Stomach smooth muscle (tissue), 2 donors: ENCODE results near the gene DOCK10.

Experiments used
- H3K27ac ChIP-seq: one replicate; pipeline ENCODE4 v1.7.0; 2013; ENCODE audit warnings: mild to moderate bottlenecking, low read length, inconsistent platforms
- H3K27me3 ChIP-seq, 2 donors: one replicate each; pipeline ENCODE4 v1.7.0; 2013; ENCODE audit warnings: low read length in 2 of 2; ENCODE audit not compliant: insufficient read depth in 2 of 2, control insufficient read depth in 1 of 2
- H3K36me3 ChIP-seq, 2 donors: one replicate each; pipeline ENCODE4 v1.7.0; 2013; ENCODE audit warnings: low read length in 2 of 2; ENCODE audit not compliant: control insufficient read depth in 2 of 2, insufficient read depth in 2 of 2
- H3K4me1 ChIP-seq: one replicate; pipeline ENCODE4 v1.7.0; 2013; ENCODE audit warnings: low read length; ENCODE audit not compliant: control insufficient read depth, insufficient read depth
- H3K4me3 ChIP-seq, 2 donors: one replicate each; pipeline ENCODE4 v1.7.0; 2013; ENCODE audit warnings: low read length in 2 of 2
- H3K9ac ChIP-seq, 2 donors: one replicate each; pipeline ENCODE4 v1.7.0; 2013; ENCODE audit warnings: low read length in 2 of 2, mild to moderate bottlenecking in 1 of 2
- H3K9me3 ChIP-seq, 2 donors: one replicate each; pipeline ENCODE4 v1.7.0; 2013; ENCODE audit warnings: low read length in 2 of 2; ENCODE audit not compliant: control insufficient read depth in 2 of 2
- donor health status: healthy.
- donor health status: Pancreatic carcinoma.

The DOCK10 gene

DNA sequence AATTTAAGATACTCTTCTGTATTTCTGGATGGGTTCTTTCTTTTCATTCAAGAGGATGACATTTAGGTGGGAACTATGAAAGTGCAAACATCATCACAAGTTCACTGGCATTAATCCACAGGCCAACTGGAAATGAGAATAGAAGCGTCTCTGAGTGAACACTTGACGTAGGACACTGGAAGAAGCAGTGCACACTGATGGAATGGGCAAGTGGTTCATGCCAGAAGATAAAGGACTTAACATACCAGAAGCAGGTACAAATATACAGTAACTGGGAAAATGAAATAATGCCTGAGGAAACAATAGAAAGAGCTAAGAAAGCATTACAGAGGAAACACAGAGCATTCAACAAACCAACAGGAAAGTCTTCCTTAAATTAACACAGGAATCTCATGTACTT lies 205.2 kb downstream of the DOCK10 start:
- no peaks in the 10 kb centered on the region for H3K27me3 ChIP-seq
- H3K9me3 ChIP-seq = no peaks in the 10 kb centered on the region
- H3K36me3 ChIP-seq = no peaks in the 10 kb centered on the region
- no peak overlapping the region for H3K4me3 ChIP-seq
- H3K27ac ChIP-seq = no peak overlapping the region
- no peaks in the 10 kb centered on the region for H3K4me1 ChIP-seq
- H3K9ac ChIP-seq = no peak overlapping the region

DNA sequence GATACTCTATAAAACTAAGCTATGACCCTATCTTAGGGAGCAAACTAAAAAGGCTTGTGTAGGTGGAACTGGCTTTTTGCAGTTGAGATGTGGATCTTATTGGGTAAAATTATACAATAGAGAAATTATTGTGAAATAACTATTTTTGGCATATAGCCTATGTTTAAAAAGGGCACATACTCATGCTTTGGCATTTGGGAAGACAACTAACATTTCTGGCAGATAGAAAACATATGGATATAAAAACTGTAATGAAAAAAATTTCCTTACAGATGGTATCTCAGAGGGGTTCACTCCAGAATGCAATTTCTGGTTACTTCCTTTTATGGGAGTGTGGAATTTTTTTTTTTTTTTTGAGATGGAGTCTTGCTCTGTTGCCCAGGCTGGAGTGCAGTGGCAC lies 206.0 kb downstream of the DOCK10 start:
- H3K27ac ChIP-seq = no peak overlapping the region
- no peak overlapping the region for H3K4me3 ChIP-seq
- H3K36me3 ChIP-seq = no peaks in the 10 kb centered on the region
- H3K9me3 ChIP-seq = no peaks in the 10 kb centered on the region
- no peaks in the 10 kb centered on the region for H3K27me3 ChIP-seq
- H3K9ac ChIP-seq = no peak overlapping the region
- H3K4me1 ChIP-seq = no peaks in the 10 kb centered on the region

DNA sequence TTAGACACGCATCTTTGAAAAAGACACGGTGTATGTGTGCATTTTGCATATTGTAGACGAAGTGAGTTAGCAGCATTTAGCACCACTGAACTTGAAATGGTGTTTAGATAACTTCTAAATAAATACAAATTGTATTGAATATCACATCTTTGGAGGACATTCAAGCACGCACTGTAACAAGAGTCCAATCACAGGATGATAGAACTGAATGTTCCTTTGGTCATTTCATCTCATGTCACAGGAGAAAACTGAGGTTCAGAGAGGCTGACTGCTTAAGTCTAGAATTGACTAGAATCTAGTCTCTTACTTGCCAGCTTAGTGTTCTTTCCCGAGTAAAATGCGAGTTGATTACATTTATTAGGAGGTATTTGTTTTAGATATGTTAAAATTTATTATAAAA lies 206.9 kb downstream of the DOCK10 start:
- no peaks in the 10 kb centered on the region for H3K9me3 ChIP-seq
- H3K9ac ChIP-seq = no peak overlapping the region
- no peak overlapping the region for H3K27ac ChIP-seq
- no peaks in the 10 kb centered on the region for H3K4me1 ChIP-seq
- no peaks in the 10 kb centered on the region for H3K27me3 ChIP-seq
- H3K4me3 ChIP-seq = no peak overlapping the region
- no peaks in the 10 kb centered on the region for H3K36me3 ChIP-seq

GRCh38 chr2:224833986-224834385 lies 208.3 kb downstream of the DOCK10 start:
- Histone ChIP-seq H3K36me3 (no peaks in the 10 kb centered on the region), H3K27ac (no peak overlapping the region), H3K9ac (no peak overlapping the region), H3K9me3 (no peaks in the 10 kb centered on the region), H3K4me1 (no peaks in the 10 kb centered on the region), H3K27me3 (no peaks in the 10 kb centered on the region), H3K4me3 (no peak overlapping the region)

GRCh38 chr2:224832207-224832606 lies 210.1 kb downstream of the DOCK10 start:
- no peaks in the 10 kb centered on the region for H3K9me3 ChIP-seq
- H3K36me3 ChIP-seq = no peaks in the 10 kb centered on the region
- H3K27me3 ChIP-seq = no peaks in the 10 kb centered on the region
- H3K9ac ChIP-seq = no peak overlapping the region
- H3K27ac ChIP-seq = no peak overlapping the region
- H3K4me1 ChIP-seq = no peaks in the 10 kb centered on the region
- H3K4me3 ChIP-seq = no peak overlapping the region

DNA sequence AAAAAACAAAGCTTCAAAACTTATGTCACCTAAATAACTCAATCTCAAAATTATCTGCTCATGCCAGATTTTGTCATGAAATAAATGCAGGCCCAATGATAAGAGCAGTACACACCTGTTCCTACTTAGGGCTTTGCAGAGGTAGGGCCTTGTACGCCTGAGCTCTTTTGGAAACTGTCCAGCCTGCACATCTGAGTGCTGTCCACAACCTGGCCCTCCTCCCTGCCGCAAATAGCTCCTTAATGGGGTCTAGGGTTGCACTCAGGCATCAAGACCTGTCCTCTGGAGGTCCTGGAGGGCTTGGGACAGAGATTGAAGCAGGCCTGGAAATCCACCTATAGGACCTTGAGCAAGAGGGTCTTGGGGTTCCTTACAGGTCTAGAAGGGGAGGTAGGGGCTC lies 210.7 kb downstream of the DOCK10 start:
- no peaks in the 10 kb centered on the region for H3K36me3 ChIP-seq
- no peak overlapping the region for H3K4me3 ChIP-seq

GRCh38 chr2:224820283-224820991 lies 221.8 kb downstream of the DOCK10 start:
- no peak overlapping the region for H3K27ac ChIP-seq
- no peaks in the 10 kb centered on the region for H3K36me3 ChIP-seq

More for the DNA sequence above, 210.7 kb downstream of the DOCK10 start:
- Histone ChIP-seq H3K9ac (no peak overlapping the region), H3K27ac (no peak overlapping the region), H3K27me3 (no peaks in the 10 kb centered on the region), H3K9me3 (no peaks in the 10 kb centered on the region), H3K4me1 (no peaks in the 10 kb centered on the region)

GRCh38 chr2:224819075-224819474 lies 223.2 kb downstream of the DOCK10 start:
- H3K4me3 ChIP-seq = no peak overlapping the region
- H3K4me1 ChIP-seq = no peaks in the 10 kb centered on the region
- no peaks in the 10 kb centered on the region for H3K27me3 ChIP-seq
- no peak overlapping the region for H3K9ac ChIP-seq
- no peaks in the 10 kb centered on the region for H3K9me3 ChIP-seq
- H3K27ac ChIP-seq = no peak overlapping the region
- no peaks in the 10 kb centered on the region for H3K36me3 ChIP-seq

More at GRCh38 chr2:224820283-224820991, 221.8 kb downstream of the DOCK10 start:
- Histone ChIP-seq H3K4me3 (no peak overlapping the region), H3K27me3 (no peaks in the 10 kb centered on the region), H3K4me1 (no peaks in the 10 kb centered on the region), H3K9ac (no peak overlapping the region), H3K9me3 (no peaks in the 10 kb centered on the region)

- no peaks in the 10 kb centered on the region for H3K36me3 ChIP-seq
- no peak overlapping the region for H3K9ac ChIP-seq
- no peaks in the 10 kb centered on the region for H3K27me3 ChIP-seq
- H3K9me3 ChIP-seq = no peaks in the 10 kb centered on the region
- H3K4me3 ChIP-seq = no peak overlapping the region
- no peaks in the 10 kb centered on the region for H3K4me1 ChIP-seq
- no peak overlapping the region for H3K27ac ChIP-seq
Measured at GRCh38 chr2:224817676-224818075, 224.6 kb downstream of the DOCK10 start.

GRCh38 chr2:224816816-224817215 lies 225.5 kb downstream of the DOCK10 start:
- Histone ChIP-seq H3K36me3 (no peaks in the 10 kb centered on the region), H3K27ac (no peak overlapping the region), H3K4me3 (no peak overlapping the region), H3K4me1 (no peaks in the 10 kb centered on the region), H3K9me3 (no peaks in the 10 kb centered on the region), H3K27me3 (no peaks in the 10 kb centered on the region), H3K9ac (no peak overlapping the region)

GRCh38 chr2:224813578-224813977 lies 228.7 kb downstream of the DOCK10 start:
- no peaks in the 10 kb centered on the region for H3K36me3 ChIP-seq

More at GRCh38 chr2:224813578-224813977, 228.7 kb downstream of the DOCK10 start:
- H3K27me3 ChIP-seq = no peaks in the 10 kb centered on the region
- H3K4me1 ChIP-seq = no peaks in the 10 kb centered on the region
- no peak overlapping the region for H3K9ac ChIP-seq
- H3K9me3 ChIP-seq = no peaks in the 10 kb centered on the region
- H3K27ac ChIP-seq = no peak overlapping the region
- no peak overlapping the region for H3K4me3 ChIP-seq
